Keratinocyte (primary cell): ENCODE results near the gene CXCR4. TPM values are rescaled to one million over a fixed set of nuclear protein-coding genes. Genes with fewer than 3 reads are reported as not detected.

Source experiments
- DNase-seq: peaks from one replicate; pipeline ENCODE4 v3.0.0-alpha.2; 2011; ENCODE audit warnings: low read depth, missing footprints, low spot score
- FAIRE-seq: peaks from 2 replicates; lab custom pipeline; 2011; peaks lifted over from hg19 to GRCh38; lab: Jason Lieb, UNC
- H2AFZ ChIP-seq: 2 replicates; pipeline ENCODE4 v1.6.0; 2012; ENCODE audit warnings: low read length, control low read depth, inconsistent platforms; ENCODE audit not compliant: control insufficient read depth
- H3K27ac ChIP-seq: 2 replicates; pipeline ENCODE4 v1.5.1; 2011; ENCODE audit warnings: low read length; ENCODE audit not compliant: control insufficient read depth, insufficient read depth
- H3K27me3 ChIP-seq: 3 replicates; pipeline ENCODE4 v1.6.0; 2011; ENCODE audit warnings: low read length; ENCODE audit not compliant: control insufficient read depth, insufficient read depth; ENCODE audit errors: extremely low read depth
- H3K36me3 ChIP-seq, 2 experiments: 2 replicates in 1 of 2; 3 replicates in 1 of 2; pipeline ENCODE4 v1.5.1; 2011; ENCODE audit warnings: low read length in 2 of 2, mild to moderate bottlenecking in 1 of 2; ENCODE audit not compliant: control insufficient read depth in 2 of 2, insufficient read depth in 2 of 2; ENCODE audit errors: extremely low read depth in 1 of 2
- H3K4me1 ChIP-seq: 3 replicates; pipeline ENCODE4 v1.5.1; 2011; ENCODE audit warnings: low read length; ENCODE audit not compliant: control insufficient read depth, insufficient read depth; ENCODE audit errors: extremely low read depth
- H3K4me2 ChIP-seq: 3 replicates; pipeline ENCODE4 v1.6.0; 2011; ENCODE audit warnings: low read depth, low read length; ENCODE audit not compliant: control insufficient read depth, insufficient read depth; ENCODE audit errors: extremely low read depth
- H3K4me3 ChIP-seq, 3 experiments: fragments of 200-600 bp in 1 of 3; sonication (generic) in 1 of 3; 2 replicates in 2 of 3; 3 replicates in 1 of 3; pipeline ENCODE4 v1.5.1; 2011 to 2016; ENCODE audit warnings: low read length in 3 of 3, mild to moderate bottlenecking in 3 of 3, control low read depth in 2 of 3, inconsistent platforms in 1 of 3, low read depth in 1 of 3, mixed read lengths in 1 of 3, mixed run types in 1 of 3, moderate library complexity in 1 of 3; ENCODE audit not compliant: control insufficient read depth in 2 of 3, insufficient read depth in 2 of 3; ENCODE audit errors: extremely low read depth in 1 of 3
- H3K79me2 ChIP-seq: 2 replicates; pipeline ENCODE4 v1.6.0; 2012; ENCODE audit warnings: low read length; ENCODE audit not compliant: control insufficient read depth, insufficient read depth
- H3K9ac ChIP-seq: 3 replicates; pipeline ENCODE4 v1.6.0; 2011; ENCODE audit warnings: low read length; ENCODE audit not compliant: control insufficient read depth, insufficient read depth; ENCODE audit errors: extremely low read depth
- H3K9me1 ChIP-seq: 3 replicates; pipeline ENCODE4 v1.6.0; 2011; ENCODE audit warnings: low read length; ENCODE audit not compliant: control insufficient read depth, insufficient read depth; ENCODE audit errors: extremely low read depth
- H3K9me3 ChIP-seq: 2 replicates; pipeline ENCODE4 v1.5.1; 2012; ENCODE audit warnings: low read depth, low read length; ENCODE audit not compliant: control insufficient read depth
- H4K20me1 ChIP-seq: 3 replicates; pipeline ENCODE4 v1.6.0; 2011; ENCODE audit warnings: low read length; ENCODE audit not compliant: control insufficient read depth, insufficient read depth; ENCODE audit errors: extremely low read depth
- CTCF ChIP-seq, 3 experiments: IDR thresholded peaks in 1 of 3; conservative IDR thresholded peaks in 1 of 3; optimal IDR thresholded peaks in 1 of 3; 2 replicates in 2 of 3; 3 replicates in 1 of 3; pipeline versions ENCODE3 to v1.5.1; 2011; ENCODE audit warnings: low read length in 3 of 3, mild to moderate bottlenecking in 3 of 3, moderate library complexity in 2 of 3, control low read depth in 1 of 3, inconsistent platforms in 1 of 3; ENCODE audit not compliant: insufficient read depth in 2 of 3; ENCODE audit errors: extremely low read depth in 1 of 3
- EZH2 ChIP-seq: IDR thresholded peaks from one replicate; pipeline ENCODE4 v1.6.1; 2012; ENCODE audit warnings: inconsistent platforms, mild to moderate bottlenecking, low read length, moderate library complexity
- dilution Hi-C: fragments of 300-500 bp; cut with MboI; formaldehyde crosslinking; loops from one replicate; pipeline ENCODE4 v1.7.0; 2020; ENCODE audit warnings: low sequenced_read_pairs; ENCODE audit not compliant: extremely low pct_ligation_motif_present
- polyA plus RNA-seq, 5 experiments: library from polyadenylated mRNA; depleted of rRNA in 3 of 5; stranded (reverse) in 3 of 5; stranded (forward) in 1 of 5; unstranded in 1 of 5; fragments of >200 nt; gene quantifications; 1 replicate in 1 of 5; 2 replicates in 3 of 5; 3 replicates in 1 of 5; pipeline versions ENCODE4 v1.2.1 to v1.2.3, GENCODE V29; 2011 to 2012; ENCODE audit warnings: missing spikeins in 2 of 5, low read depth in 1 of 5, low replicate concordance in 1 of 5

CXCR4 gene
- polyA plus RNA-seq, 1 donor (not counting 4 experiments of a cell fraction or from before 2014, with no cell fraction given), result 0.08 TPM

- no peak for FAIRE-seq
- Histone ChIP-seq H3K9me3 (no peaks in the 10 kb centered on the region), H3K27me3 (peaks cover 29% of the 10 kb centered on the region), H3K36me3 (no peaks in the 10 kb centered on the region), H3K4me1 (no peaks in the 10 kb centered on the region), H3K27ac (no peak overlapping the region), H3K4me2 (no peak overlapping the region), H2AFZ (no peak overlapping the region), H3K9ac (no peak overlapping the region), H3K9me1 (no peaks in the 10 kb centered on the region), H3K79me2 (no peaks in the 10 kb centered on the region), H3K4me3 (no peak overlapping the region), H4K20me1 (no peaks in the 10 kb centered on the region)
- DNase-seq, result no peak
- dilution Hi-C loops, result no loop called here
- no peak for TF ChIP-seq EZH2
Observed at GRCh38 chr2:136126021-136126420, 8.1 kb upstream of the CXCR4 start.

- no peak overlapping the region for H3K4me2 ChIP-seq
Observed at GRCh38 chr2:136125236-136125635, 7.3 kb upstream of the CXCR4 start.

More at GRCh38 chr2:136125236-136125635, 7.3 kb upstream of the CXCR4 start:
- no peak for FAIRE-seq
- DNase-seq, result no peak
- H3K36me3 ChIP-seq, result no peaks in the 10 kb centered on the region
- H3K4me1 ChIP-seq, result no peaks in the 10 kb centered on the region
- H4K20me1 ChIP-seq, result no peaks in the 10 kb centered on the region
- dilution Hi-C loops, result no loop called here
- no peaks in the 10 kb centered on the region for H3K9me3 ChIP-seq
- no peak overlapping the region for H2AFZ ChIP-seq
- H3K27me3 ChIP-seq, result peaks cover 36% of the 10 kb centered on the region
- H3K9ac ChIP-seq, result no peak overlapping the region
- H3K4me3 ChIP-seq, result no peak overlapping the region
- no peaks in the 10 kb centered on the region for H3K79me2 ChIP-seq
- H3K9me1 ChIP-seq, result no peaks in the 10 kb centered on the region
- TF ChIP-seq CTCF (optimal IDR thresholded peaks at IDR 0.05 in 1 of 3, IDR thresholded peaks at IDR 0.05 in 1 of 3, conservative IDR thresholded peaks at IDR 0.05 in 1 of 3; ENCODE audit: extremely low read depth in 1 of 3, insufficient read depth in 2 of 3, low read length in 3 of 3), result no peak
- no peak for TF ChIP-seq EZH2
- no peak overlapping the region for H3K27ac ChIP-seq
